Measurements from ENCODE around the gene RXYLT1. TPM values are rescaled to one million over a fixed set of nuclear protein-coding genes. Genes with fewer than 3 reads are reported as not detected.

Gene RXYLT1
- total RNA-seq, 2 donors from 2014 or later, result 9.7 to 11.0 TPM

DNA sequence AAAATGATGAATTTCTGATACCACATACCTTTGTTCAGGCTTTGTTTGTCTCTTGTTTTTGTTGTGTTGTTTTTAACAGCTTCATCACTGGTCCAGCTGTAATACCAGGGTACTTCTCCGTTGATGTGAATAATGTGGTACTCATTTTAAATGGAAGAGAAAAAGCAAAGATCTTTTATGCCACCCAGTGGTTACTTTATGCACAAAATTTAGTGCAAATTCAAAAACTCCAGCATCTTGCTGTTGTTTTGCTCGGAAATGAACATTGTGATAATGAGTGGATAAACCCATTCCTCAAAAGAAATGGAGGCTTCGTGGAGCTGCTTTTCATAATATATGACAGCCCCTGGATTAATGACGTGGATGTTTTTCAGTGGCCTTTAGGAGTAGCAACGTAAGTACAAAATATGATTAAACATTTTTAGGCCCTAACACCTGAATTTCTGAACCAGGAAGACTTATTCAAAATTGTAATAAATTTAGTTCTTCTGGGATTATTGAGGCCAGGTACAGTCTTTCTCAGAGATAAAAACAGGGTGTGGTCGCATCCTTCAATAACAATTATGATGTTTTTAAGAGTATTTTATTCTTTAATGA, 22.4 kb downstream of the RXYLT1 start:
- Histone ChIP-seq H3K4me1 (ENCODE audit: control insufficient read depth, insufficient read depth, low read length) (no peaks in the 10 kb centered on the region), H3K27me3 (ENCODE audit: control insufficient read depth, insufficient read depth, low read length, poor library complexity, severe bottlenecking) (no peaks in the 10 kb centered on the region), H3K9me3 (ENCODE audit: control insufficient read depth, low read length) (no peaks in the 10 kb centered on the region), H3K9ac (ENCODE audit: extremely low read depth, low read length, poor library complexity, severe bottlenecking) (no peak overlapping the region), H3K27ac (ENCODE audit: low read depth, low read length) (no peak overlapping the region), H3K36me3 (ENCODE audit: control insufficient read depth, insufficient read depth, low read length) (no peaks in the 10 kb centered on the region), H3K4me3 (ENCODE audit: low read length) (no peak overlapping the region)
- H3K27me3 Mint-ChIP-seq (ENCODE audit: insufficient read depth), result no peaks in the 10 kb centered on the region
- 67 to 86% methylated on average over 1 to 5 of the region's 6 CpGs for WGBS, 2 experiments (ENCODE audit: insufficient coverage in 1 of 2, insufficient read length in 1 of 2)
- H3K4me3 Mint-ChIP-seq, result no peak overlapping the region
- no peaks in the 10 kb centered on the region for H3K4me1 Mint-ChIP-seq
- H3K9me3 Mint-ChIP-seq, result no peaks in the 10 kb centered on the region
- TF ChIP-seq, protein P1, sequence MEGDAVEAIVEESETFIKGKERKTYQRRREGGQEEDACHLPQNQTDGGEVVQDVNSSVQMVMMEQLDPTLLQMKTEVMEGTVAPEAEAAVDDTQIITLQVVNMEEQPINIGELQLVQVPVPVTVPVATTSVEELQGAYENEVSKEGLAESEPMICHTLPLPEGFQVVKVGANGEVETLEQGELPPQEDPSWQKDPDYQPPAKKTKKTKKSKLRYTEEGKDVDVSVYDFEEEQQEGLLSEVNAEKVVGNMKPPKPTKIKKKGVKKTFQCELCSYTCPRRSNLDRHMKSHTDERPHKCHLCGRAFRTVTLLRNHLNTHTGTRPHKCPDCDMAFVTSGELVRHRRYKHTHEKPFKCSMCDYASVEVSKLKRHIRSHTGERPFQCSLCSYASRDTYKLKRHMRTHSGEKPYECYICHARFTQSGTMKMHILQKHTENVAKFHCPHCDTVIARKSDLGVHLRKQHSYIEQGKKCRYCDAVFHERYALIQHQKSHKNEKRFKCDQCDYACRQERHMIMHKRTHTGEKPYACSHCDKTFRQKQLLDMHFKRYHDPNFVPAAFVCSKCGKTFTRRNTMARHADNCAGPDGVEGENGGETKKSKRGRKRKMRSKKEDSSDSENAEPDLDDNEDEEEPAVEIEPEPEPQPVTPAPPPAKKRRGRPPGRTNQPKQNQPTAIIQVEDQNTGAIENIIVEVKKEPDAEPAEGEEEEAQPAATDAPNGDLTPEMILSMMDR (conservative IDR thresholded peaks at IDR 0.05), result peak; percentile 74
- no peaks in the 10 kb centered on the region for H3K36me3 Mint-ChIP-seq (ENCODE audit: low read depth)
- DNase-seq, result no peak
- H3K27ac Mint-ChIP-seq, result no peak overlapping the region

DNA sequence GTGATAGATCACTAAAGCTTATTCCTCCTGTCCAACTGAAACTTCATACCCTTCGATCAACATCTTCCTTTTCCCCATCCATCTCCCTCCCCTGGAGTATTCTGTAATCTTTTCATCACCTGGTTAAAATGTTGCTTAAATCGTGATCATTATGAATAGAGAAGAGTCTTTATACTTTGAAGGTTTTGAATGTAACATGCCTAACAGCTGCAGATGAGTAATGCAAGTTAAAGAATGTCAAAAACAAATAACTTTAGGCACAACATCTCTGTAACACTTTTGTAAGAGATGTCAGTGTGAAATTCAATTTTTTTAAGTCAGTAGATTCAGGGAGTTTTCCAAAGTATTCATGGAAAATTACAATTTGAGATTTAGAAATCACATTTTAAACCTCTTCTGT, 25.0 kb downstream of the RXYLT1 start:
- Mint-ChIP-seq H3K9me3 (no peaks in the 10 kb centered on the region), H3K4me1 (no peaks in the 10 kb centered on the region), H3K27me3 (ENCODE audit: insufficient read depth) (no peaks in the 10 kb centered on the region), H3K4me3 (no peak overlapping the region), H3K27ac (no peak overlapping the region), H3K36me3 (ENCODE audit: low read depth) (no peaks in the 10 kb centered on the region)
- Histone ChIP-seq H3K27me3 (ENCODE audit: control insufficient read depth, insufficient read depth, low read length, poor library complexity, severe bottlenecking) (no peaks in the 10 kb centered on the region), H3K4me3 (ENCODE audit: low read length) (no peak overlapping the region), H3K4me1 (ENCODE audit: control insufficient read depth, insufficient read depth, low read length) (no peaks in the 10 kb centered on the region), H3K36me3 (ENCODE audit: control insufficient read depth, insufficient read depth, low read length) (peaks cover 11% of the 10 kb centered on the region), H3K9ac (ENCODE audit: extremely low read depth, low read length, poor library complexity, severe bottlenecking) (no peak overlapping the region), H3K9me3 (ENCODE audit: control insufficient read depth, low read length) (no peaks in the 10 kb centered on the region), H3K27ac (ENCODE audit: low read depth, low read length) (no peak overlapping the region)
- DNase-seq, result no peak
- TF ChIP-seq, protein P1 (conservative IDR thresholded peaks at IDR 0.05), result no peak
- WGBS, 2 experiments (ENCODE audit: insufficient coverage in 1 of 2, insufficient read length in 1 of 2), result 89% methylated on average over 2 of the region's 2 CpGs; no CpG with 5 or more reads in 1 of the 2 experiments

DNA sequence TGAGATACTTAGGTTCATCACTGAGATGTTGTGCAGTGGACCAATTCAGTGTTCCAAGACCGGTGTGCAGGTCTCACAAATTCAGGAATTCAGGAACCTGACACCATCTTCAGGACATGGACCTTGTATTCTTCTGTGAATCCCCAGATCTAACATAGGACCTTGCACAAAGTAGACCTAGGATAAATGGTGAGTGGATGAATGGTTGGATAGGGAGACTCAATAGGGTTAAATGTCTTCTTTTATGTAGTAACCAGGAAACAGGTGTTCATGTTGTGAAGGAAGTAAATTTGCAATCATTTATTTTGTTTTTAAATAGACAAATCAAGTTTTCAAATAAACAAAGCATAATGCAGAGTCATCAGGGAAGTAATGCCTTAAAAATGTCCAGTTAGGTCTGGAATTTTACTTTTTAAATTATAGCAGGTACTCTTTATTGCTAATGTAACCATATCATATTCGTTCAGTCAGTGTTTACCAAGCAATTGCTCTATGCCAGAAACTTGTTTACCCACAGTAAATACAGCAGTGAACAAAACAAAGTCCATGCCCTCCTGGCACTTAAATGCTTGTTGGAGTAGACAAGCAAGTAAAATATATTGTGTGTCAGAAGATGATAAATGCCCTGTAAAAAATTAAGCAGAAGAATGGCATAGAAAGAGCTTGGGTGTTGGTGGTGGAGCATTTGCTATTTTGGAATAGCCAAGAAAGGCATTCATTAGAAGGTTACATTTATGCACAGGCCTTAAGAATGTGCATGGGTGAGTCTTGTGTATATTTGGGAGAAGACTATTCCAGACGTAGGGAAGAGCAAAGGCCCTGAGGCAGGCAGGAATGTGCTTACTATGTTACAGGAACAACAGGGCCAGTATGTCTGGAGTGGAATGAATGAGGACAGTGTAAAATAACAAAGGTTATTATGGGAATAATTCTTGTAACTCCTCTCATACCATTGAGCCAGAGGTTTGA, 26.3 kb downstream of the RXYLT1 start:
- no peak overlapping the region for H3K4me3 Mint-ChIP-seq
- DNase-seq, result no peak
- no peaks in the 10 kb centered on the region for H3K9me3 ChIP-seq (ENCODE audit: control insufficient read depth, low read length)
- no peaks in the 10 kb centered on the region for H3K27me3 Mint-ChIP-seq (ENCODE audit: insufficient read depth)
- H3K36me3 ChIP-seq (ENCODE audit: control insufficient read depth, insufficient read depth, low read length), result peaks cover 11% of the 10 kb centered on the region
- WGBS, 2 experiments (ENCODE audit: insufficient coverage in 1 of 2, insufficient read length in 1 of 2), result 88 to 95% methylated on average over 1 to 3 of the region's 3 CpGs
- no peaks in the 10 kb centered on the region for H3K9me3 Mint-ChIP-seq
- H3K27ac ChIP-seq (ENCODE audit: low read depth, low read length), result no peak overlapping the region
- H3K4me1 Mint-ChIP-seq, result no peaks in the 10 kb centered on the region
- H3K4me1 ChIP-seq (ENCODE audit: control insufficient read depth, insufficient read depth, low read length), result no peaks in the 10 kb centered on the region
- TF ChIP-seq, protein P1 (conservative IDR thresholded peaks at IDR 0.05), result no peak
- no peaks in the 10 kb centered on the region for H3K27me3 ChIP-seq (ENCODE audit: control insufficient read depth, insufficient read depth, low read length, poor library complexity, severe bottlenecking)
- H3K9ac ChIP-seq (ENCODE audit: extremely low read depth, low read length, poor library complexity, severe bottlenecking), result no peak overlapping the region
- H3K4me3 ChIP-seq (ENCODE audit: low read length), result no peak overlapping the region
- no peaks in the 10 kb centered on the region for H3K36me3 Mint-ChIP-seq (ENCODE audit: low read depth)
- H3K27ac Mint-ChIP-seq, result no peak overlapping the region
